MM.1S (cell line): ENCODE results near the gene KIRREL3.

ENCODE experiments used
- DNase-seq: peaks from one replicate; pipeline ENCODE4 v3.0.0-alpha.2; 2015
- H2AFZ ChIP-seq: fragments of 300-600 bp; sonication (generic); 2 replicates; pipeline ENCODE4 v1.6.0; 2016; ENCODE audit warnings: antibody characterized with exemption, low read length
- H3F3A ChIP-seq: fragments of 300-600 bp; sonication (generic); 2 replicates; pipeline ENCODE4 v1.6.1; 2016; ENCODE audit warnings: mild to moderate bottlenecking, antibody characterized with exemption, low read length, moderate library complexity, mixed read lengths; ENCODE audit not compliant: insufficient read depth
- H3K27ac ChIP-seq: fragments of 300-600 bp; sonication (generic); 2 replicates; pipeline ENCODE4 v1.5.1; 2016; ENCODE audit warnings: mild to moderate bottlenecking, low read length
- H3K27me3 ChIP-seq: fragments of 300-600 bp; sonication (generic); replicated peaks from 2 replicates; pipeline ENCODE4 v1.6.0; 2016; ENCODE audit warnings: low read length; ENCODE audit not compliant: insufficient read depth
- H3K36me3 ChIP-seq: fragments of 300-600 bp; sonication (generic); replicated peaks from 2 replicates; pipeline ENCODE4 v1.6.1; 2016; ENCODE audit warnings: mild to moderate bottlenecking, low read length, mixed read lengths; ENCODE audit not compliant: insufficient read depth
- H3K4me1 ChIP-seq: fragments of 300-600 bp; sonication (generic); 2 replicates; pipeline ENCODE4 v1.6.1; 2016; ENCODE audit warnings: low read length, mixed read lengths
- H3K4me2 ChIP-seq: fragments of 300-600 bp; sonication (generic); 2 replicates; pipeline ENCODE4 v1.6.0; 2016; ENCODE audit warnings: low read depth, low read length
- H3K4me3 ChIP-seq: fragments of 300-600 bp; sonication (generic); 2 replicates; pipeline ENCODE4 v1.5.1; 2016; ENCODE audit warnings: low read length, mixed read lengths
- H3K79me2 ChIP-seq: fragments of 300-600 bp; sonication (generic); 2 replicates; pipeline ENCODE4 v1.6.1; 2016; ENCODE audit warnings: mixed run types, low read length, mixed read lengths
- H3K9ac ChIP-seq: fragments of 300-600 bp; sonication (generic); 2 replicates; pipeline ENCODE4 v1.6.1; 2016; ENCODE audit warnings: low read length, mixed read lengths
- H3K9me2 ChIP-seq: fragments of 300-600 bp; sonication (generic); replicated peaks from 2 replicates; pipeline ENCODE4 v1.6.1; 2016; ENCODE audit warnings: mild to moderate bottlenecking, low read length, mixed read lengths; ENCODE audit not compliant: insufficient read depth
- H3K9me3 ChIP-seq: fragments of 300-600 bp; sonication (generic); replicated peaks from 2 replicates; pipeline ENCODE4 v1.6.1; 2016; ENCODE audit warnings: mild to moderate bottlenecking, low read length, mixed read lengths; ENCODE audit not compliant: insufficient read depth
- H4K20me1 ChIP-seq: fragments of 300-600 bp; sonication (generic); 2 replicates; pipeline ENCODE4 v1.6.1; 2016; ENCODE audit warnings: mild to moderate bottlenecking, low read length, moderate library complexity, mixed read lengths; ENCODE audit not compliant: insufficient read depth
- CTCF ChIP-seq: fragments of 300-600 bp; sonication (generic); IDR thresholded peaks from 2 replicates; pipeline ENCODE4 v1.5.1; 2016; ENCODE audit warnings: antibody characterized with exemption, low read length, mixed read lengths
- EZH2 ChIP-seq: fragments of 300-600 bp; sonication (generic); optimal IDR thresholded peaks from 2 replicates; pipeline ENCODE3; 2017; ENCODE audit warnings: low read depth, mild to moderate bottlenecking, antibody characterized with exemption, low read length, mixed read lengths
- EZH2phosphoT487 ChIP-seq: fragments of 300-600 bp; sonication (generic); IDR thresholded peaks from 2 replicates; pipeline ENCODE4 v1.6.1; 2018; ENCODE audit warnings: antibody characterized with exemption, low read length

KIRREL3 gene

GRCh38 chr11:126403658-126404057 is 596.9 kb downstream of the KIRREL3 start:
- H3F3A ChIP-seq: no peaks in the 10 kb centered on the region
- H3K9ac ChIP-seq: no peak overlapping the region
- H3K27ac ChIP-seq: no peak overlapping the region
- H2AFZ ChIP-seq: no peak overlapping the region
- H3K4me2 ChIP-seq: no peak overlapping the region
- DNase-seq: no peak
- no peaks in the 10 kb centered on the region for H4K20me1 ChIP-seq
- no peaks in the 10 kb centered on the region for H3K9me3 ChIP-seq
- H3K4me3 ChIP-seq: no peak overlapping the region
- H3K36me3 ChIP-seq: no peaks in the 10 kb centered on the region
- H3K79me2 ChIP-seq: no peaks in the 10 kb centered on the region
- no peaks in the 10 kb centered on the region for H3K27me3 ChIP-seq
- no peaks in the 10 kb centered on the region for H3K4me1 ChIP-seq
- TF ChIP-seq EZH2phosphoT487: no peak
- no peak for TF ChIP-seq EZH2
- TF ChIP-seq CTCF: no peak
- H3K9me2 ChIP-seq: no peaks in the 10 kb centered on the region

- TF ChIP-seq EZH2 (no peak), EZH2phosphoT487 (no peak), CTCF (no peak)
- Histone ChIP-seq H3K4me2 (no peak overlapping the region), H3K27ac (no peak overlapping the region), H3K4me3 (no peak overlapping the region), H3K4me1 (no peaks in the 10 kb centered on the region), H3K9me3 (no peaks in the 10 kb centered on the region), H2AFZ (no peak overlapping the region), H3K36me3 (no peaks in the 10 kb centered on the region), H4K20me1 (no peaks in the 10 kb centered on the region), H3K27me3 (no peaks in the 10 kb centered on the region), H3K9me2 (no peaks in the 10 kb centered on the region), H3F3A (no peaks in the 10 kb centered on the region), H3K79me2 (no peaks in the 10 kb centered on the region), H3K9ac (no peak overlapping the region)
- DNase-seq: no peak
These were observed 597.5 kb downstream of the KIRREL3 start for GRCh38 chr11:126403022-126403581.

GRCh38 chr11:126400479-126400878 is 600.1 kb downstream of the KIRREL3 start:
- DNase-seq: no peak
- H3K4me1 ChIP-seq: no peaks in the 10 kb centered on the region
- no peak overlapping the region for H3K4me3 ChIP-seq
- H3F3A ChIP-seq: no peaks in the 10 kb centered on the region
- H3K36me3 ChIP-seq: no peaks in the 10 kb centered on the region
- no peaks in the 10 kb centered on the region for H3K9me3 ChIP-seq
- H3K27ac ChIP-seq: no peak overlapping the region
- no peaks in the 10 kb centered on the region for H3K9me2 ChIP-seq
- no peaks in the 10 kb centered on the region for H3K79me2 ChIP-seq
- H3K9ac ChIP-seq: no peak overlapping the region
- TF ChIP-seq CTCF (no peak), EZH2phosphoT487 (no peak), EZH2 (no peak)
- no peaks in the 10 kb centered on the region for H4K20me1 ChIP-seq
- H2AFZ ChIP-seq: no peak overlapping the region
- no peak overlapping the region for H3K4me2 ChIP-seq
- no peaks in the 10 kb centered on the region for H3K27me3 ChIP-seq
